Lower lobe of right lung (tissue), 2 donors: ENCODE data around the gene TMEM132C. TPM values are rescaled to one million over a fixed set of nuclear protein-coding genes. Genes with fewer than 3 reads are reported as not detected.
"Not testable (repeated sequence)": the region's sequence is repeated elsewhere in the genome, so short reads cannot be mapped to it uniquely, and the experiment has no call there.

Source experiments
- ATAC-seq, 2 donors: fragments of 200-7000 bp; cut with Tn5 transposase; one replicate each; pipeline ENCODE4 v1.9.1; 2020 to 2022; ENCODE audit warnings: mild to moderate bottlenecking in 2 of 2, moderate library complexity in 2 of 2
- DNase-seq: peaks from one replicate; pipeline ENCODE4 v3.0.0-alpha.2; 2020
- H3K27ac ChIP-seq: fragments of 200-600 bp; one replicate; pipeline ENCODE4 v1.8.0; 2022
- H3K27me3 ChIP-seq: fragments of 200-600 bp; one replicate; pipeline ENCODE4 v1.8.0; 2022; ENCODE audit warnings: low read depth
- H3K36me3 ChIP-seq: fragments of 200-600 bp; one replicate; pipeline ENCODE4 v1.8.0; 2022; ENCODE audit warnings: mild to moderate bottlenecking
- H3K4me1 ChIP-seq: fragments of 200-600 bp; one replicate; pipeline ENCODE4 v1.8.0; 2022
- H3K4me3 ChIP-seq: fragments of 200-600 bp; one replicate; pipeline ENCODE4 v1.8.0; 2022; ENCODE audit warnings: mild to moderate bottlenecking
- H3K9me3 ChIP-seq: fragments of 200-600 bp; one replicate; pipeline ENCODE4 v1.8.0; 2022
- intact Hi-C: fragments of 100-400 bp; cut with DNase I; formaldehyde crosslinking; loops from one replicate; pipeline ENCODE4 v1.11.0; 2022
- total RNA-seq: library from RNA; stranded (reverse); fragmentation: NEBNext Ultra II Directional; extraction: Animal tissue kit (Norgen Biotek cat#: 25700); gene quantifications from one replicate; pipeline ENCODE4 v1.2.1, GENCODE V29; 2021
- TF ChIP-seq, protein P1 (sequence below): fragments of 200-600 bp; IDR thresholded peaks from one replicate; pipeline ENCODE4 v1.8.0; 2022; ENCODE audit warnings: antibody characterized with exemption, mild to moderate bottlenecking
- donor health status: DM: no; HTN: yes; CAD: no; lungs with severe emphysema.

The TMEM132C gene
- total RNA-seq, 1 donor from 2014 or later, result 1.6 TPM

- no peak overlapping the region for H3K27ac ChIP-seq
- H3K36me3 ChIP-seq, result no peaks in the 10 kb centered on the region
- peaks cover 4% of the 10 kb centered on the region for H3K27me3 ChIP-seq
- no peaks in the 10 kb centered on the region for H3K9me3 ChIP-seq
- H3K4me1 ChIP-seq, result no peaks in the 10 kb centered on the region
- TF ChIP-seq, protein P1, sequence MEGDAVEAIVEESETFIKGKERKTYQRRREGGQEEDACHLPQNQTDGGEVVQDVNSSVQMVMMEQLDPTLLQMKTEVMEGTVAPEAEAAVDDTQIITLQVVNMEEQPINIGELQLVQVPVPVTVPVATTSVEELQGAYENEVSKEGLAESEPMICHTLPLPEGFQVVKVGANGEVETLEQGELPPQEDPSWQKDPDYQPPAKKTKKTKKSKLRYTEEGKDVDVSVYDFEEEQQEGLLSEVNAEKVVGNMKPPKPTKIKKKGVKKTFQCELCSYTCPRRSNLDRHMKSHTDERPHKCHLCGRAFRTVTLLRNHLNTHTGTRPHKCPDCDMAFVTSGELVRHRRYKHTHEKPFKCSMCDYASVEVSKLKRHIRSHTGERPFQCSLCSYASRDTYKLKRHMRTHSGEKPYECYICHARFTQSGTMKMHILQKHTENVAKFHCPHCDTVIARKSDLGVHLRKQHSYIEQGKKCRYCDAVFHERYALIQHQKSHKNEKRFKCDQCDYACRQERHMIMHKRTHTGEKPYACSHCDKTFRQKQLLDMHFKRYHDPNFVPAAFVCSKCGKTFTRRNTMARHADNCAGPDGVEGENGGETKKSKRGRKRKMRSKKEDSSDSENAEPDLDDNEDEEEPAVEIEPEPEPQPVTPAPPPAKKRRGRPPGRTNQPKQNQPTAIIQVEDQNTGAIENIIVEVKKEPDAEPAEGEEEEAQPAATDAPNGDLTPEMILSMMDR, result no peak
- intact Hi-C loops, result no loop called here
- no peak overlapping the region for H3K4me3 ChIP-seq
- no peak for DNase-seq
- no peak for ATAC-seq
Observed at GRCh38 chr12:128592220-128592744, 325.3 kb downstream of the TMEM132C start.

DNA sequence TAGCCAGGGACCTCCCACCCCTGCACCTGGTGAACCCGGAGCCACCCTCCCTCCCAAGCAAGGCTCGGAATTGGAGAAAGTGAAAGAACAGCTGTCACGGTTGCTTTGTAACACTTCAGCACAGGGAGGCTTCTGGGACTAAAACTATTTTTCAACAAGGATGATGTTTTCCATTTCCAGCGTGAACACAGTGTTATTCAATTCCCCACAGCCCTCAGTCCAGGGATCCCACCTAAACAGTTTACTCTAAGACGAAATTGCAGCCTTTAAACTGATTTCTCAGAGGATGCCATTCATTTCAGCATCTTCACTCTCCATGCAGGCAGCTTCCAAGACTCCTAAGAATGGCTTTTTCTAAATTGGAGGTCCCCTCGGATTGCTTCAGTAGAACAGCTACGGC is 327.6 kb downstream of the TMEM132C start:
- Histone ChIP-seq H3K27me3 (peaks cover 4% of the 10 kb centered on the region), H3K36me3 (no peaks in the 10 kb centered on the region), H3K4me3 (no peak overlapping the region), H3K4me1 (no peaks in the 10 kb centered on the region), H3K9me3 (no peaks in the 10 kb centered on the region), H3K27ac (no peak overlapping the region)
- DNase-seq (no peak), ATAC-seq (no peak)
- TF ChIP-seq, protein P1, result no peak
- intact Hi-C loops, result no loop called here

GRCh38 chr12:128595609-128596008 is 328.6 kb downstream of the TMEM132C start:
- no peaks in the 10 kb centered on the region for H3K9me3 ChIP-seq
- H3K27me3 ChIP-seq, result peaks cover 4% of the 10 kb centered on the region
- ATAC-seq (no peak), DNase-seq (no peak)
- H3K27ac ChIP-seq, result no peak overlapping the region
- H3K4me1 ChIP-seq, result no peaks in the 10 kb centered on the region
- no peaks in the 10 kb centered on the region for H3K36me3 ChIP-seq
- TF ChIP-seq, protein P1, result no peak
- intact Hi-C loops, result no loop called here
- no peak overlapping the region for H3K4me3 ChIP-seq

GRCh38 chr12:128600886-128601285 is 333.9 kb downstream of the TMEM132C start:
- no peak for DNase-seq
- no peak for ATAC-seq
- H3K9me3 ChIP-seq, result no peaks in the 10 kb centered on the region
- no peaks in the 10 kb centered on the region for H3K27me3 ChIP-seq
- intact Hi-C loops, result no loop called here
- H3K4me3 ChIP-seq, result no peak overlapping the region
- no peaks in the 10 kb centered on the region for H3K36me3 ChIP-seq
- H3K27ac ChIP-seq, result no peak overlapping the region
- no peaks in the 10 kb centered on the region for H3K4me1 ChIP-seq
- TF ChIP-seq, protein P1, result no peak

GRCh38 chr12:128603573-128604115 is 336.7 kb downstream of the TMEM132C start:
- Histone ChIP-seq H3K9me3 (no peaks in the 10 kb centered on the region), H3K4me1 (no peaks in the 10 kb centered on the region), H3K4me3 (no peak overlapping the region), H3K27ac (no peak overlapping the region), H3K36me3 (no peaks in the 10 kb centered on the region), H3K27me3 (no peaks in the 10 kb centered on the region)
- TF ChIP-seq, protein P1, result no peak
- ATAC-seq, result no peak
- no peak for DNase-seq
- intact Hi-C loops, result no loop called here

DNA sequence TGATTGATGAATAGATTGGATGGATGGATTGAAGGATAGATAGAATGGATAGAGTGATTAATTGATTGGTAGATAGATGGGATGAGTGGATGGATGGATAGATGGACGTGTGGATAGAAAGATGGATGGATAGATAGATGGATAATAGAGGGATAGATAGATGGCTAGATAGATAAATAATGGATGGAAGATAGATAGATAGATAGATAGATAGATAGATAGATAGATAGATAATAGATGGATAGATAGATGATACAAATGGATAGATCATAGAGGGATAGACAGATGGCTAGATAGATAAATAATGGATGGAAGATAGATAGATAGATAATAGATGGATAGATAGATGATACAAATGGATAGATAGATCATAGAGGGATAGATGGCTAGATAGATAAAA is 337.2 kb downstream of the TMEM132C start:
- H3K9me3 ChIP-seq, intact Hi-C loops, H3K36me3 ChIP-seq, ATAC-seq, H3K4me1 ChIP-seq, H3K27me3 ChIP-seq, H3K4me3 ChIP-seq, H3K27ac ChIP-seq, DNase-seq: not testable (repeated sequence)
